ENCODE data around the gene MEGF11.

Gene MEGF11

DNA sequence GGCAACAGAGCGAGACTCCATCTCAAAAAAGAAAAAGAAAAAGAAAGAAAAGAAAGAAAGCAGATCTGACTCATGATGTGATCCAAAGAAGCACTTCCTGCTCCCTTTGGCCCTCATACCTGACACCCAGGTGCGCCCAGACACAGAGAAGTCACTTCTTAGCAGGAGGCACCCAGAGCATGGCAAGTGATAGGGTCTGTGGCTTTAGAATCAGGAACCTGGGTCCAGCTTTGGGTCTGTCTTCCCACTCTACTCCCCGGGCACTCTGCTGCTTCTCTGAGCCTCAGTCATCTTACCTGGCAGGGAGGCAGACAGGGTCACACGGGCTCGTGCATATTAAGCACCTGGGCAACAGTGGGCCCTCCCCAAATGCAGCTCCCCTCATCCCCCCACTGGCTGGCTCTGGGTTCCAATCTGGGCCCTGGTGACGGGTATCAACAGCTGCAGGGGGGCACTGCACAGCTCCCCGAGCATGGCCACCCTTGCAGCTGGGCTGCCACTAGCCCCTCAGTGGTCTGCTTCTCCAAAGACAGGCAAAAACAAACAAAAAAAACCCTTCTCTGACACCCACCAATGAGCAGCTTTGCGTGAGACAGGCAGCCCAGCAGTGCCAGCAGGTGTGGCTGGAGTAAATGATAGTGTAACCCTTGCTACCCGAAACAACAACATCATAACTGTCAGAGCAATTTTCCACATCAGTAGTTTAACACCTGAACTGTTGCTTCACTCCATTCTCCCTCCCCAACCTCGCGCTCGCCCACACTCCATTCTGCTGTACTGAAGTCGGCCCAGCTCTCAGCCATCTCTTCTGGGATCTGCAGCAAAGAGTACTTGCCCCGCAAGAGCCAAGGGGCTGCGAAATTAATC, 99.8 kb downstream of the MEGF11 start:
- no peak overlapping the region for H3K27ac Mint-ChIP-seq
- H3K36me3 Mint-ChIP-seq (ENCODE audit: low read depth), result no peaks in the 10 kb centered on the region
- no peaks in the 10 kb centered on the region for H3K9me3 Mint-ChIP-seq
- TF ChIP-seq, protein P1, sequence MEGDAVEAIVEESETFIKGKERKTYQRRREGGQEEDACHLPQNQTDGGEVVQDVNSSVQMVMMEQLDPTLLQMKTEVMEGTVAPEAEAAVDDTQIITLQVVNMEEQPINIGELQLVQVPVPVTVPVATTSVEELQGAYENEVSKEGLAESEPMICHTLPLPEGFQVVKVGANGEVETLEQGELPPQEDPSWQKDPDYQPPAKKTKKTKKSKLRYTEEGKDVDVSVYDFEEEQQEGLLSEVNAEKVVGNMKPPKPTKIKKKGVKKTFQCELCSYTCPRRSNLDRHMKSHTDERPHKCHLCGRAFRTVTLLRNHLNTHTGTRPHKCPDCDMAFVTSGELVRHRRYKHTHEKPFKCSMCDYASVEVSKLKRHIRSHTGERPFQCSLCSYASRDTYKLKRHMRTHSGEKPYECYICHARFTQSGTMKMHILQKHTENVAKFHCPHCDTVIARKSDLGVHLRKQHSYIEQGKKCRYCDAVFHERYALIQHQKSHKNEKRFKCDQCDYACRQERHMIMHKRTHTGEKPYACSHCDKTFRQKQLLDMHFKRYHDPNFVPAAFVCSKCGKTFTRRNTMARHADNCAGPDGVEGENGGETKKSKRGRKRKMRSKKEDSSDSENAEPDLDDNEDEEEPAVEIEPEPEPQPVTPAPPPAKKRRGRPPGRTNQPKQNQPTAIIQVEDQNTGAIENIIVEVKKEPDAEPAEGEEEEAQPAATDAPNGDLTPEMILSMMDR (IDR thresholded peaks at IDR 0.05; ENCODE audit: unreplicated experiment in 3 of 3), result no peak
- peaks cover 7% of the 10 kb centered on the region for H3K4me1 Mint-ChIP-seq
- peaks cover 76% of the 10 kb centered on the region for H3K27me3 Mint-ChIP-seq (ENCODE audit: low read depth)
- H3K4me3 Mint-ChIP-seq, result no peak overlapping the region

DNA sequence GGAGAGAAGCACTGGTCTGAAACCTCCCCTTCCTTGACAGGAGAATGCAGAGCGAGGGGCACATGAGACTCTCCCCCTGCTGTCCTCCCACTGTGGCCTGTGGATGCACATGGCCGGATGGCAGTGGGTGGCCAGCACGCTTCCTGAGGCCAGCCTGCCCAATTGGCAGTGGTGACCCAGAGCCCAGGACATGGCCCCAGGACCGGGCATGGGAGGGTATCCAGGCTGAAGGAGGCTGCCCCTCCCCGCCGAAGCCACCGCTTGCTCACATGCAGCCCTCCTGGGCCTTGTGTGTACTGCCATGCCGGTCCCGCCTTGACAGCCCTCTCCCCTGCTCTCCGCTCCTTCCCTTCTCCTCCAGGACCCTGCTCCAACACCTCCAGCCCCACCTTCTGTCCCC, 100.9 kb downstream of the MEGF11 start:
- TF ChIP-seq, protein P1 (IDR thresholded peaks at IDR 0.05; ENCODE audit: unreplicated experiment in 3 of 3), result no peak
- H3K4me1 Mint-ChIP-seq, result peaks cover 7% of the 10 kb centered on the region
- H3K36me3 Mint-ChIP-seq (ENCODE audit: low read depth), result no peaks in the 10 kb centered on the region
- H3K27me3 Mint-ChIP-seq (ENCODE audit: low read depth), result peaks cover 81% of the 10 kb centered on the region
- no peak overlapping the region for H3K27ac Mint-ChIP-seq
- no peak overlapping the region for H3K4me3 Mint-ChIP-seq
- H3K9me3 Mint-ChIP-seq, result no peaks in the 10 kb centered on the region

DNA sequence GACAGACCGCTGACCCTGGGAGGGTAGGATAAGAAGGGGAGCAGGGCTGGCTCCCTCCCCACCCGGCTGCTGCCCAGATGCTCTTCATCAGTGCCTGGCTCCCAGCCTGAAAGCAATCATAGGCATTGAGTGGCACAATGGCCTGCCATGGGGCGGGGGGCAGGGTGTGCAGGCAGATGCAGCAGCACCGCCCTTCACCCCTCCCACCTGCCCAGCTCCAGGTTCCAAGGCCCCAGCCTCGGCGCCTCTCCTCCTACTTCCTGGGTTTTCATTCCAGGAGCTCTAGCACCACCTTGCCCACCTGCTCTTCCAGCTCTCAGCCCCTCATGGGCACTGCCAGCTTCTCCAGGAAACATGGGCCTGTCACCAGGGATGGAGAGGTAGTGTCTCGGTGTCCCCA, 101.7 kb downstream of the MEGF11 start:
- H3K36me3 Mint-ChIP-seq (ENCODE audit: low read depth), result no peaks in the 10 kb centered on the region
- no peak overlapping the region for H3K4me3 Mint-ChIP-seq
- H3K27ac Mint-ChIP-seq, result no peak overlapping the region
- H3K27me3 Mint-ChIP-seq (ENCODE audit: low read depth), result peaks cover 78% of the 10 kb centered on the region
- no peaks in the 10 kb centered on the region for H3K9me3 Mint-ChIP-seq
- peaks cover 7% of the 10 kb centered on the region for H3K4me1 Mint-ChIP-seq
- TF ChIP-seq, protein P1 (IDR thresholded peaks at IDR 0.05; ENCODE audit: unreplicated experiment in 3 of 3), result no peak

- Mint-ChIP-seq H3K27ac (no peak overlapping the region), H3K4me1 (peaks cover 13% of the 10 kb centered on the region), H3K4me3 (no peak overlapping the region), H3K27me3 (ENCODE audit: low read depth) (peaks cover 63% of the 10 kb centered on the region), H3K36me3 (ENCODE audit: low read depth) (no peaks in the 10 kb centered on the region), H3K9me3 (no peaks in the 10 kb centered on the region)
- TF ChIP-seq, protein P1 (IDR thresholded peaks at IDR 0.05; ENCODE audit: unreplicated experiment in 3 of 3), result no peak
These were observed 103.7 kb downstream of the MEGF11 start for GRCh38 chr15:66149871-66150270.

DNA sequence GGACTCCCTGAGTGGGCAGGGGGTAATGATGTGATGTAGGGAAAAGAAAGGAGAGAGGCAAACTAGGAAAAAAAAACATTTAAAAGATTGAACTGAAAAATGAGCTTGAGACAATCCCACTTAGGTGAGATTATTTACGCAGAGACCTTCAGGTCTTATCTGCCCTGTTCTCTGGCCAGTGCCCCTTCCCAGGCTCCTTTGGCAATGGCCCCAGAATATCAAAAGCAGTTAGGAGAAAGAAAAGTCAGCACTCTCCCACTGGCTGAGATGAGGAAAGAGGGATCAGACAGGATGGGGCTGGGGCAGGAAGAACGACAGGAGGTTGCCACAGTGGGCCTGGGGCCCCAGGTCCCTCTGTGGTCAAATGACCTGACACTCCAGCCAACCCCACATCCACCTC, 105.4 kb downstream of the MEGF11 start:
- peaks cover 6% of the 10 kb centered on the region for H3K4me1 Mint-ChIP-seq
- H3K4me3 Mint-ChIP-seq, result no peak overlapping the region
- H3K36me3 Mint-ChIP-seq (ENCODE audit: low read depth), result no peaks in the 10 kb centered on the region
- no peaks in the 10 kb centered on the region for H3K9me3 Mint-ChIP-seq
- TF ChIP-seq, protein P1 (IDR thresholded peaks at IDR 0.05; ENCODE audit: unreplicated experiment in 3 of 3), result no peak
- no peak overlapping the region for H3K27ac Mint-ChIP-seq
- peaks cover 60% of the 10 kb centered on the region for H3K27me3 Mint-ChIP-seq (ENCODE audit: low read depth)

GRCh38 chr15:66147440-66147839, 106.1 kb downstream of the MEGF11 start:
- Mint-ChIP-seq H3K9me3 (no peaks in the 10 kb centered on the region), H3K27ac (no peak overlapping the region), H3K4me3 (no peak overlapping the region), H3K4me1 (peaks cover 11% of the 10 kb centered on the region), H3K27me3 (ENCODE audit: low read depth) (peaks cover 57% of the 10 kb centered on the region), H3K36me3 (ENCODE audit: low read depth) (no peaks in the 10 kb centered on the region)
- TF ChIP-seq, protein P1 (IDR thresholded peaks at IDR 0.05; ENCODE audit: unreplicated experiment in 3 of 3), result no peak
